GM10248 (cell line): ENCODE measurements around the gene COBL.

Source experiments
- CTCF ChIA-PET: fragments of 300-600 bp; sonication (Branson Sonifier 250); formaldehyde crosslinking; extraction: SDS; loops from one replicate; lab custom pipeline; 2021; ENCODE audit warnings: antibody characterized with exemption; lab: Yijun Ruan, JAX
- POLR2A ChIA-PET: fragments of 350-650 bp; sonication (Branson Sonifier 250); formaldehyde crosslinking; extraction: SDS; loops from one replicate; lab custom pipeline; 2020; ENCODE audit warnings: antibody characterized with exemption; lab: Yijun Ruan, JAX
- DNase-seq: peaks from one replicate; pipeline ENCODE4 v3.0.0; 2012; ENCODE audit errors: extremely low spot score
- TF ChIP-seq, protein P1 (sequence below): IDR thresholded peaks from 2 replicates; pipeline ENCODE4 v1.5.1; 2012; ENCODE audit warnings: mild to moderate bottlenecking, low read depth; ENCODE audit errors: extremely low read depth, missing control alignments, control extremely low read depth

COBL gene

DNA sequence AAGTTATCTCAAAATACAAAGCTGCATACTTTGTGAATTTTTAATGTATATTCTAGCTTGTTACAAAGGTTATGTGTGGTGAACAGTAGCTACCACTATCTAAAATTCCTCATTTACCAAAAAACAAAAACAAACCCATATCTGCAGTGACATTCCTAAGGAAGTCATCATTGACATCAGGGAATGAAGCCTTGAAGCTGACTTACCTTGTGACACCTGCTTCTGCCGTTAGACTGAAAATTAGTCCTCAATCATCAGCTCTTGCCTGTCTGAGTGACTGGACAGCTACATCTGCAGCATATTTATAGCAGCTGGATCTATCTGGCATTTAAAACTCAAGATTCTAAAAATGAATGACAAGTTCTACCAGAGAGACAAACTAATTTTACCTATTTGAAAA lies 43.2 kb downstream of the COBL start:
- TF ChIP-seq, protein P1, sequence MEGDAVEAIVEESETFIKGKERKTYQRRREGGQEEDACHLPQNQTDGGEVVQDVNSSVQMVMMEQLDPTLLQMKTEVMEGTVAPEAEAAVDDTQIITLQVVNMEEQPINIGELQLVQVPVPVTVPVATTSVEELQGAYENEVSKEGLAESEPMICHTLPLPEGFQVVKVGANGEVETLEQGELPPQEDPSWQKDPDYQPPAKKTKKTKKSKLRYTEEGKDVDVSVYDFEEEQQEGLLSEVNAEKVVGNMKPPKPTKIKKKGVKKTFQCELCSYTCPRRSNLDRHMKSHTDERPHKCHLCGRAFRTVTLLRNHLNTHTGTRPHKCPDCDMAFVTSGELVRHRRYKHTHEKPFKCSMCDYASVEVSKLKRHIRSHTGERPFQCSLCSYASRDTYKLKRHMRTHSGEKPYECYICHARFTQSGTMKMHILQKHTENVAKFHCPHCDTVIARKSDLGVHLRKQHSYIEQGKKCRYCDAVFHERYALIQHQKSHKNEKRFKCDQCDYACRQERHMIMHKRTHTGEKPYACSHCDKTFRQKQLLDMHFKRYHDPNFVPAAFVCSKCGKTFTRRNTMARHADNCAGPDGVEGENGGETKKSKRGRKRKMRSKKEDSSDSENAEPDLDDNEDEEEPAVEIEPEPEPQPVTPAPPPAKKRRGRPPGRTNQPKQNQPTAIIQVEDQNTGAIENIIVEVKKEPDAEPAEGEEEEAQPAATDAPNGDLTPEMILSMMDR: no peak
- CTCF ChIA-PET: no interaction called here
- DNase-seq: no peak
- POLR2A ChIA-PET: no interaction called here

DNA sequence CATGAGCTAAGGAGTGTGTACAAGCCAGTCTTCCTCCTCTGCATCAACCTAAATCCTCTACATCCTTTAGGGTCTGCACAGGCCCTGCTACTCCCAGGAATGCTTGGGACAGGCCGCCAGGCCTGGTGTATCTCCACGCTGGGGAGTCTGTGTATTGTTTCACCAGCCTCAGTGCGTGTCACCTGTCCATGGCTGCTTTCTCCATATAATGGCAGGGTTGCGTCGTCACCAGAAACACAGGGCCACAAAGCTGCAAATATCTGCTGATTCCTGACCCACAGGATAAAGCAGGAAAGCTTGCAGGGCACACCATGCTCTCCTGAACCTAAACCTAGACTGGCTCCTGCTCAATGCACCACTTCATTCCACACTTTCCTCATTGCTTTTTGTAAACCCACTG lies 45.6 kb downstream of the COBL start:
- POLR2A ChIA-PET: no interaction called here
- DNase-seq: no peak
- CTCF ChIA-PET: no interaction called here
- TF ChIP-seq, protein P1: no peak

DNA sequence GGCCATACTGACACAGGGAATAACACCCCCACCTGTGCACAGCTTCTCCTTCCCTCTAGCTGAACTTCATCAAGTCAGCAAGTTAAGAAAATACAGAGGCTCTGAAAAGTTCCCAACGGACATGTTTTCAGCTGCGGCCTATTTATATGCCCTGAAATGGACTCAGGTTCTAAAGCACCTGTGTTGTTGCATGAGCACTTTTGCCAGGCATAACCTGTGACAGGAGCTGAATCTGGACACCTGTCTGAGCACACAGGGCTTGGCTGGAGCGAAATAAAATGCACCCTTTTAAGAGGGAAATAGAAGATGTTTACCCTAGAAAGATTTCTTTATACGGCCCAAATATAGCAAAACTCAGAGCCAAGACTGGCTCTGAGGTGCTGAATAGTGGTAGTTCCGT lies 46.7 kb downstream of the COBL start:
- ChIA-PET CTCF (no interaction called here), POLR2A (no interaction called here)
- no peak for DNase-seq
- TF ChIP-seq, protein P1: no peak

DNA sequence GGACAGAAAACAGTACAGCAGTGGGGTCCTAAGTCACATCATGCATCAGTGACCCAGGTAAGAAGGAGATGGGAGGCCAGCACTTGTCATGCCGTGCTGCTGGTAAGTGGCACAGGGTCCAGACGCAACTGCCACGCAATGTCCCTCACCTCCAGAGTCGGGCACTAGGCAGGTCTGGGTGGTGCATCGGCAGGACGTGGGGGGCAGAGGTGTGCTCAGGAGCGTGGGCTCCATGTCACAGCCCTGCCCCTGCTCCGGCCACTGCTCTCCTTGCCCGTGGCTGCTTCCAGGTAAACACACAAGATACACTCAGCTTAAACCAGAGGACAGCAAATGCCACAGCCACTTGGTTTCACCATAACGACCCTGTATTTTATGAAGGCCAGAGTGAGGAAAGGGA lies 47.3 kb downstream of the COBL start:
- POLR2A ChIA-PET: no interaction called here
- TF ChIP-seq, protein P1: no peak
- DNase-seq: no peak
- CTCF ChIA-PET: no interaction called here

DNA sequence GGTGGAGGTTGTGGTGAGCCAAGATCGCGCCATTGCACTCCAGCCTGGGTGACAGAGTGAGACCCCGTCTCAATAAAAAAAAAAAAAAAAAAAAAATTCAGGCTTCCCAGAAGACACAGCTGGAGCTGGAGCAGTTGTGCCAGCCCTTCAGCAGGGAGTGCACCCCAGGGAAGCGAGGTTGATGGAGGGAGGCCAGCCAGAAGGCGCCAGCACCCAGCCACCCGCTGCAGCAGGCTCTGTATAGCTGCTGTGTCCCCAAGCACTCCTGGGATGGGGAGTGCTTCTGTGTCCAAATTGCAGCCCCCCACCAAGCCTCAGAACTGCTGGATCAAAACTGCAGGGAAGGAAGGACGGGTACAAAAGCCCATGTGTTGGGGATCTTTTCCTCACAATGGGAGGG lies 47.8 kb downstream of the COBL start:
- ChIA-PET CTCF (no interaction called here), POLR2A (no interaction called here)
- no peak for DNase-seq
- TF ChIP-seq, protein P1: no peak

DNA sequence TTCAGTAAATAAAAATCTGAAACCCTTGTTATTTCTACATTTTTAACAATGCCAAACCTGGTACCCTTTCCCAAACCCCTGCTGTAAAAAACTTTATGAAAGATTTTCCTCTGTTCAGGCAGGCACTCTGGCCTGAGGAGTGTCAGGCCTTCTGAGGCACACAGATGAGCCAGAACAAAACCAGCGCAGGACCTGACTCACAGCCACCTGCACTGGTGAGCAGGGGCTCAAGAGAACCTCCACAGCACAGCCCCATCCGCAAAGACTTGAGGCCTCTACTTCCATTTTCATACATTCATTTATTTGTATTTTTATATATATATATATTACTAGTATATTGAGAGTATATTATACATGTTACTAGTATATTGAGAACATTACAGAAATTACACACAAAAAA lies 49.4 kb downstream of the COBL start:
- ChIA-PET CTCF (no interaction called here), POLR2A (no interaction called here)
- no peak for DNase-seq
- TF ChIP-seq, protein P1: no peak
